Kidney epithelial cell (primary cell): Measurements from ENCODE around the gene CDH12. TPM values are rescaled to one million over a fixed set of nuclear protein-coding genes. Genes with fewer than 3 reads are reported as not detected.

Source experiments
- DNase-seq: peaks from one replicate; pipeline ENCODE4 v3.0.0-alpha.2; 2010; ENCODE audit warnings: low read depth
- H3K27me3 ChIP-seq: 2 replicates; pipeline ENCODE4 v1.6.0; 2011; ENCODE audit warnings: low read length; ENCODE audit not compliant: control insufficient read depth, insufficient read depth
- H3K36me3 ChIP-seq: 2 replicates; pipeline ENCODE4 v1.5.1; 2011; ENCODE audit warnings: low read length; ENCODE audit not compliant: control insufficient read depth, insufficient read depth
- H3K4me3 ChIP-seq: 2 replicates; pipeline ENCODE4 v1.5.1; 2011; ENCODE audit warnings: low read depth, mild to moderate bottlenecking, control low read depth, low read length
- CTCF ChIP-seq: IDR thresholded peaks from 2 replicates; pipeline ENCODE4 v1.5.1; 2011; ENCODE audit warnings: mild to moderate bottlenecking, moderate library complexity, low read length, control low read depth, inconsistent platforms; ENCODE audit not compliant: insufficient read depth, poor library complexity, severe bottlenecking
- total RNA-seq: library from RNA; depleted of rRNA; stranded (reverse); fragments of >200 nt; gene quantifications from 2 replicates; pipeline ENCODE4 v1.2.3, GENCODE V29; 2015

Gene CDH12
- total RNA-seq, 1 donor from 2014 or later, result not detected

DNA sequence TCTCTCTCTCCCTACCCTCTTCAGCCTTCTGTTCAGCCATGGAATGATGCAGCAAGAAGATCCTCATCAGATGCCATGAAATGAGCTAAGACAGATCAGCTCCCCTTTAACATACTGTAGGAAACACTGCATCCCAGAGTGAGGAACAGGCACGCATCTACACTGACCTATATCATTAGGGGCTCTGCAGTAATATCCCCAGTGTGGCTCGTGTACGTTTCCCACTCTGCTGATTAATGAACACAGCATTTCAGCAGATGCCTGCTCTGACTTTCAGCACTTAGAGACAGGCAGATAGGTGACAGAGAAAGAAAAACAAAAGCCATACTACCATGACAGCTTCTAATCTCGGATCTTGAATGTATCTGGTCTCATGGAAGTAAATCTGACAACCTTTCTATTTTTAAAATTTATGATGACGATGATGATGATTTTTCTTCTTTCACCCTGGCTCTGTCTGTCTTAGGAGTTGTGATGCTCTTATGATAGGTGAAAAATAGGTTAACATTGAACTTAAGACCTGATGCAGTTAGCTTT is 750.3 kb downstream of the CDH12 start:
- no peak for TF ChIP-seq CTCF
- H3K27me3 ChIP-seq, result no peaks in the 10 kb centered on the region
- no peak for DNase-seq
- no peak overlapping the region for H3K4me3 ChIP-seq
- H3K36me3 ChIP-seq, result no peaks in the 10 kb centered on the region

GRCh38 chr5:22088517-22088916 is 764.6 kb downstream of the CDH12 start:
- DNase-seq, result no peak
- no peak for TF ChIP-seq CTCF
- Histone ChIP-seq H3K27me3 (no peaks in the 10 kb centered on the region), H3K36me3 (no peaks in the 10 kb centered on the region), H3K4me3 (no peak overlapping the region)

DNA sequence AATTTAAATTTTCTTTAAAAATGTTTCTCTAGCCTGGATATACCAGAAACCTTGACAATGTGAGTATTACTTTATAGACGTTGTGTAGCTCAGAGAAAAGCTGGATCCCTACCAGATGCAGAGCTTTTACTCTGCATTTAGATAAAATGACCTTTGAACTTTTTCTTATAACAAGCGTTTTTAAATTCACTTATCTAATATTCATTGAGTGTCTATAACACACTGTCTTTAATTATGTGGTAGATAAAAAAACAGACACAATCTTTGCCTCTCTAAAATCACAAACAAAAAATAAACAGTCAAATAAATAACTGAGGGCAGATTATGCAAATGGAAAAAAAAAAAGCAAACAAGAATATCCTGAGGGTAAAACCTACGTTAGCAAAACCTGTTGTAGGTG is 773.6 kb downstream of the CDH12 start:
- no peak for TF ChIP-seq CTCF
- Histone ChIP-seq H3K4me3 (no peak overlapping the region), H3K27me3 (no peaks in the 10 kb centered on the region), H3K36me3 (no peaks in the 10 kb centered on the region)
- DNase-seq, result no peak

DNA sequence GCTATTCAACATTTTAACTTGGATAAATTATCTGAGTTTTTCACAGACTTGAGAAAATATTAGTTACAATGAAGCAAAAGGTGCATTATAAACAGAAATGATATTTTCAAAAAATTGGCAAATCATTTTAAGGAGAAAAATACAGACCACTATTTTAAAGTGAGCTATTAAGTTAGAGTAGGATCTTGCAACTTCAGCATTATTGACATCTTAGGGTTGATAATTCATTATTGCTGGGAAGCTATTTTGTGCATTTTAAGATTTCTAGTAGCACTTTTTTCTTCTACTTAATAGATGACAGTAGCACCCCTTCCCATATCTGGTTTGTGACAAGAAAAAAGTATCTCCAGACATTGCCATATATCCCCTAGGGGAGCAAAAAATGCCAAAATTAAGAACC is 774.1 kb downstream of the CDH12 start:
- no peak for DNase-seq
- TF ChIP-seq CTCF, result no peak
- Histone ChIP-seq H3K36me3 (no peaks in the 10 kb centered on the region), H3K27me3 (no peaks in the 10 kb centered on the region), H3K4me3 (no peak overlapping the region)

GRCh38 chr5:22076586-22076985 is 776.6 kb downstream of the CDH12 start:
- no peak for DNase-seq
- no peaks in the 10 kb centered on the region for H3K27me3 ChIP-seq
- H3K36me3 ChIP-seq, result no peaks in the 10 kb centered on the region
- TF ChIP-seq CTCF, result no peak
- H3K4me3 ChIP-seq, result no peak overlapping the region

- no peak for DNase-seq
- TF ChIP-seq CTCF, result no peak
- Histone ChIP-seq H3K27me3 (no peaks in the 10 kb centered on the region), H3K4me3 (no peak overlapping the region), H3K36me3 (no peaks in the 10 kb centered on the region)
Observed at GRCh38 chr5:22070186-22070728, 782.9 kb downstream of the CDH12 start.
